ENCODE data around the gene ERBB3.

GRCh38 chr12:56104109-56104814 lies 24.3 kb downstream of the ERBB3 start, which contains the start of gene PA2G4:
- TF ChIP-seq, protein P1, sequence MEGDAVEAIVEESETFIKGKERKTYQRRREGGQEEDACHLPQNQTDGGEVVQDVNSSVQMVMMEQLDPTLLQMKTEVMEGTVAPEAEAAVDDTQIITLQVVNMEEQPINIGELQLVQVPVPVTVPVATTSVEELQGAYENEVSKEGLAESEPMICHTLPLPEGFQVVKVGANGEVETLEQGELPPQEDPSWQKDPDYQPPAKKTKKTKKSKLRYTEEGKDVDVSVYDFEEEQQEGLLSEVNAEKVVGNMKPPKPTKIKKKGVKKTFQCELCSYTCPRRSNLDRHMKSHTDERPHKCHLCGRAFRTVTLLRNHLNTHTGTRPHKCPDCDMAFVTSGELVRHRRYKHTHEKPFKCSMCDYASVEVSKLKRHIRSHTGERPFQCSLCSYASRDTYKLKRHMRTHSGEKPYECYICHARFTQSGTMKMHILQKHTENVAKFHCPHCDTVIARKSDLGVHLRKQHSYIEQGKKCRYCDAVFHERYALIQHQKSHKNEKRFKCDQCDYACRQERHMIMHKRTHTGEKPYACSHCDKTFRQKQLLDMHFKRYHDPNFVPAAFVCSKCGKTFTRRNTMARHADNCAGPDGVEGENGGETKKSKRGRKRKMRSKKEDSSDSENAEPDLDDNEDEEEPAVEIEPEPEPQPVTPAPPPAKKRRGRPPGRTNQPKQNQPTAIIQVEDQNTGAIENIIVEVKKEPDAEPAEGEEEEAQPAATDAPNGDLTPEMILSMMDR (conservative IDR thresholded peaks at IDR 0.05; ENCODE audit: low read depth, low read length), result no peak
- TF ChIP-seq POLR2A (IDR thresholded peaks at IDR 0.05; ENCODE audit: low read depth, low read length) (peak; percentile 70), CEBPB (IDR thresholded peaks at IDR 0.05; ENCODE audit: low read depth, low read length) (no peak), RAD21 (IDR thresholded peaks at IDR 0.05; ENCODE audit: low read length) (no peak; the same call in 1 of the 2 replicates), MXI1 (IDR thresholded peaks at IDR 0.05; ENCODE audit: borderline replicate concordance, low read depth, low read length) (peak; percentile 93)

All from IMR-90 (cell line).